GM12864 (cell line): ENCODE results near the gene SART3.

Experiments used
- DNase-seq: peaks from one replicate; pipeline ENCODE4 v3.0.0-alpha.2; 2011; ENCODE audit warnings: low read depth
- H3K4me3 ChIP-seq: 2 replicates; pipeline ENCODE4 v1.5.1; 2011; ENCODE audit warnings: mild to moderate bottlenecking, low read depth, low read length, control low read depth
- TF ChIP-seq, protein P1 (sequence below): IDR thresholded peaks from 2 replicates; pipeline ENCODE4 v1.5.1; 2011; ENCODE audit warnings: low read depth, mild to moderate bottlenecking, moderate library complexity, low read length, control low read depth, inconsistent platforms; ENCODE audit errors: missing control alignments

SART3 gene

DNA sequence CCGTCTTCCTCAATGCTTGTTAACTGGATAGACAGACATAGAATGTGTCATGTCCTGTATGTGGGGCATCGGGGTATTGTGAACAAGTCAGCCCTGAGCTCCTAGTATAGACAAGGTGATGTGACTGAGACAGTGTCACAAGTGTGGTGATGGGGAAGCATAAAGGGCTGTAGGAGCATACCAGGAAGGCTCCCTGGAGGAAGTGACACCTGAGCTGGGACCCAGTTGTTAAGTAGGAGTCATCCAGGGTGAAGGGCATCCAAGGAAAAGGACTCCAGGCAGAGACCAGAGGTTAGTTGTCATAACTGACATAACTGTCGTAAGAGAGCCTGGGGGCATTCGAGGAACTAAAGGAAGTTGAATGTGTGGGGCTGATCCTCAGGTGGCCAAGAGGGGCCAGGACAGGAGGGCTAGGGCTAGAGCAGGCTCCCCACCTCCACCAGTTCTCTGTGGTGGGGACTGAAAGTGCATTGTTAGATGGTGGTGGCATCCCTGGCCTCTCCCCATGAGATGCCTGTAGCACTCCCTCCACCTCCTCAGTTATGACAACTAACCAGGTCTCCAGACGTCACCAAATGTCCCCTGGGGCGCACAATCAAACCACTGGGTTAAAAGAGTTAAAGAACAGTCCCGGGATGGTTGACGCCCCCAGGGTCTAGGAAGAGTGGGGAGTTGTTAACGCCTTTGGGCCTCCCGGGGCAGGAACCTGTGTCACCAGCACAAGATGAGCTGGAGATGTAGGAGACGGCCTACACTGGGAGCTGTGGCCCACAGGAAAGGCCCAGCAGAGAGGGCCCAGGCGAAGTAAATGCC, 43.5 kb downstream of the SART3 start:
- TF ChIP-seq, protein P1, sequence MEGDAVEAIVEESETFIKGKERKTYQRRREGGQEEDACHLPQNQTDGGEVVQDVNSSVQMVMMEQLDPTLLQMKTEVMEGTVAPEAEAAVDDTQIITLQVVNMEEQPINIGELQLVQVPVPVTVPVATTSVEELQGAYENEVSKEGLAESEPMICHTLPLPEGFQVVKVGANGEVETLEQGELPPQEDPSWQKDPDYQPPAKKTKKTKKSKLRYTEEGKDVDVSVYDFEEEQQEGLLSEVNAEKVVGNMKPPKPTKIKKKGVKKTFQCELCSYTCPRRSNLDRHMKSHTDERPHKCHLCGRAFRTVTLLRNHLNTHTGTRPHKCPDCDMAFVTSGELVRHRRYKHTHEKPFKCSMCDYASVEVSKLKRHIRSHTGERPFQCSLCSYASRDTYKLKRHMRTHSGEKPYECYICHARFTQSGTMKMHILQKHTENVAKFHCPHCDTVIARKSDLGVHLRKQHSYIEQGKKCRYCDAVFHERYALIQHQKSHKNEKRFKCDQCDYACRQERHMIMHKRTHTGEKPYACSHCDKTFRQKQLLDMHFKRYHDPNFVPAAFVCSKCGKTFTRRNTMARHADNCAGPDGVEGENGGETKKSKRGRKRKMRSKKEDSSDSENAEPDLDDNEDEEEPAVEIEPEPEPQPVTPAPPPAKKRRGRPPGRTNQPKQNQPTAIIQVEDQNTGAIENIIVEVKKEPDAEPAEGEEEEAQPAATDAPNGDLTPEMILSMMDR, result no peak
- no peak for DNase-seq
- no peak overlapping the region for H3K4me3 ChIP-seq

DNA sequence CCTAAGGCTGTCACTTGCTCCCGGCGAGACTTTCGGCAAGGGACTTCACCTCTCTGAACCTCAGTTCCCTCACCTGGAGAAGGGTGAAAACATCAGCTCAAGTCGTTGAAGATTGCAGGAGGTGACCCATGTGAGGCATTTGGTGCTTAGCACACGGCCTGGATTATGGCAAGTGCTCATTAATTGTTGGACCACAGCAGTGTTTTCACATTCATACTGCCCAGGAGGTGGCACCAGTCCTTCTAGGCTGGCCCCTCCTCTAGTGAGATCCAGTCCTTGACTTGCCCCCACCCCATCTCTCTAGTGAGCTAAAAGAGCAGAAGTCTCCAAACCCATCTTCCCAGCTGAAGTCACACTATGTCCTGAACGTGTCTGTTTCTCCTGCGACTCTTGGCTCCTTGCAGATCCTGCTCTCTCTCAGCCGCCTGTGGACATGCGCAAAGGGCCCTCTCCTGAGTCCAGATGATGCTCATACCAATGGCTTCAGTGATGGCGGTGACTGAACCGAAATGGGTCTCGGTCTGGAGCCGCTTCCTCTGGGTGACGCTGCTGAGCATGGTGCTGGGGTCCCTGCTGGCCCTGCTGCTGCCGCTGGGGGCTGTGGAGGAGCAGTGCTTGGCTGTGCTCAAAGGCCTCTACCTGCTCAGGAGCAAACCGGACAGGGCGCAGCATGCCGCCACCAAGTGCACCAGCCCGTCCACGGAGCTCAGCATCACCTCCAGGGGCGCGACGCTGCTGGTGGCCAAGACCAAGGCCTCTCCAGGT, 44.3 kb downstream of the SART3 start:
- peak overlapping the region; percentile 70 for H3K4me3 ChIP-seq
- no peak for DNase-seq
- TF ChIP-seq, protein P1, result no peak

DNA sequence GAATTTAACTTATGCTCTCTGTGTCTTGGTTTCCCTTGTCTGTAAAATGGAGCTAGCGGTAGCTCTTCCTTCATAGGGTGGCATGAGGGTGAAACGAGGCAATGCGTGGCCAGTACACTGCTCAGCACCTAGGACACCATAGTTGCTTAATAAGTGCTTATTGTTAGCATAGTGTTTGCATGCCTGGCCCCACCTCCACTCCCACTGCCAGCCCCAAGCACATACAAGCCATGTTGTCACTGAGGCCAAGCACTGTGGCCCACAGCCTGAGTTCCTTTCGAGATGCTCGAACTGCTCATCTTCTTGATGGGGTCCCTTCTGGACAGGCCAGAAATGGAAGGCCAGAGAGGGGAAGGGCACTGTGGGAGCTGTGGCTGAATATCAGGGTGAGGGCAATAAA, 45.1 kb downstream of the SART3 start:
- TF ChIP-seq, protein P1, result no peak
- peak overlapping the region; percentile 70 for H3K4me3 ChIP-seq
- DNase-seq, result no peak

DNA sequence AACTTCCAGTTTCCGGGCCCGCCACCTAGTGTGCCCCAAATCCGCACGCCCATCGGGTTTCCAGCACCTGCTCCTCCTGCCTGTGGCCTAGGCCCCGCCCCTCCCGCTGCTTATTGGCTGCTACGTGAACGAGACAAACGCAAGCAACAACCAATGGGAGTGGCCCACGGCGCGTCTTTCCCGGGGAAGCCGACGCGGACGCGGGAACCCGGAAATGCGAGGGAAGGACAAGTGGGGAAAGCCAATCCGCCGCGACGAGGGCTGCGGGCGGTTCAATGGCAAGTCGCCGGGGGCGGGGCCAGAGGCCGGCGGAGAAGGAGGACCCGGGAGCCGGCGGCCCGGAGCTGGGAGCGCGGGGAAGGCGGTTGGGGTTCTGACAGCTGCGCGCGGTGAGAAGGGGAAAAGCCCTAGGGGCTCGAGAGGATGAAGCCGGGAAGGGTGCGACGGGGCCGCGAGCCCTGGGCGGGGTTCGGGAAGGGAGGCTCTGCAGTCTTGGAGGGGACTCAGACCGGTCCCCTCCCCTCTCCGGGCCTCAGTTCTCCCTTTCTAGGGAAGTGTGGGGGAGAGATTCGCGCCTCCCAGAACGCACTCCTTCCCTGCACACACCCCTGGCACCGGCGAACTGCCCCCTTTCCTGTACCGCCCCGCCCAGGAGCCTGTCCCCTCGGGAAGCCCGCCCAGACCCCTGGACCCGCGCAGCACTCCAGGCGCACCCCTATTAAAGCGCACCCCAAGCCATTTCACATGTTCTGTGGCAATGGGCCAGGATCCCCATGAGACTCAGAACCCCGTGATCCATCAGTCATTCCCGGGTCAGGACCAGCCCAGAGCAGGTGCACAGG, 45.8 kb downstream of the SART3 start, which contains the start of gene FICD:
Gene FICD (plus strand): TSS at position 305 of the 842 bp plus-strand sequence. CDS start 1,696 bp downstream, outside the sequence.
- peak within 1 kb of the TSS; percentile 70 for H3K4me3 ChIP-seq
- TF ChIP-seq, protein P1, result no peak
- peak; percentile 97 for DNase-seq

DNA sequence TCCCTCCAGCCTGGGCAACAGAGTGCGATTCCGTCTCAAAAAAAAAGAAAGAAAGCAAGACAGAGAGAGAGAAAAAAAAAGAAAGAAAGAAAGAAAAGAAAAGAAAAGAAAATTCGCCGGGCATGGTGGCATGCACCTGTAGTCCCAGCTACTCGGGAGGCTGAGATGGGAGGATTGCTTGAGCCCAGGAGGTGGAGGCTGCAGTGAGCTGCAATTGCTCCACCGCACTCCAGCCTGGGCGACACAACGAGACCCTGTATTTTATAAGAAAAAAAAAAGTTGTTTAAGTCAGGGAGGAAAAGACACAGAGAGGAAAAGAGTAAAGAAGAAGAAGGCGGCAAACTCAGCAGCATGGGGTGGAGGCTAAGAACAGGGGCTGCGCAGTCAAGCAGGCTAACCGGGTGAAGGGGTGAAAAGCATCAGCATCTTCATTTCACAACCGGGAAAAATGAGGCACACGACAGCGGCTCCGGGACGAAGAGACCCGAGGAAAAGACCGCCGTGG, 46.5 kb downstream of the SART3 start:
- TF ChIP-seq, protein P1, result no peak
- DNase-seq, result no peak
- peak overlapping the region; percentile 70 for H3K4me3 ChIP-seq
